HG03025 (cell line): Measurements from ENCODE around the gene TXNRD1.
"Not testable (repeated sequence)": the region's sequence is repeated elsewhere in the genome, so short reads cannot be mapped to it uniquely, and the experiment has no call there.

Experiments
- ATAC-seq: cut with Tn5 transposase; IDR thresholded peaks from one replicate; pipeline ENCODE4 v1.9.1; 2021; ENCODE audit warnings: mild to moderate bottlenecking, moderate library complexity; ENCODE audit not compliant: unreplicated experiment, low FRiP score

Gene TXNRD1

DNA sequence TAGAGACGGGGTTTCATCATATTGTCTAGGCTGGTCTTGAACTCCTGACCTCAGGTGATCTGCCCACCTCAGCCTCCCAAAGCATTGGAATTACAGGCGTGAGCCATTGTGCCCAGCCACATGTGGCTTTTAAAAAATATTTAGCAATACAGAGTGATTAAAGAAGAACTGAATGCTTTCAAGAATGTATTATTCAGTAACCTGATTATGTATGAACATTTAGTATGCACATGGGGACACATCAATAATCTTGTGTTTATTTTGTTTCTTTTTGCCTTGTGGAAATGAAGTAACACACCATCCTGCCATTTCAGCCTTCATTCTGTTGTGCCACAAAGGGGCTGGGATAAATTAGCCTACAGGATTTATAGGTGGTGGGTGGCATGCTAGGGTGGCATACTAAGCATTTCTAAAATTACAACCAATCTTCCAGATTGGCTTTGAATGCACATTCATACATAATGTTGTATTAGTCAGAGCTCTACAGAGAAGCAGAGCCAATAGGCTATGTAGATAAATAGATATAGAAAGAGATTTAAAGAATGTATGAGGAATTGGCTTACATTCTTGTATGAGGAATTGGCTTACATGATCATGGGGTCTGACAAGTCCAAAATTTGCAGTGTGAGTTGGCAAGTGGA, 25.5 kb upstream of the TXNRD1 start:
- no peak for ATAC-seq

DNA sequence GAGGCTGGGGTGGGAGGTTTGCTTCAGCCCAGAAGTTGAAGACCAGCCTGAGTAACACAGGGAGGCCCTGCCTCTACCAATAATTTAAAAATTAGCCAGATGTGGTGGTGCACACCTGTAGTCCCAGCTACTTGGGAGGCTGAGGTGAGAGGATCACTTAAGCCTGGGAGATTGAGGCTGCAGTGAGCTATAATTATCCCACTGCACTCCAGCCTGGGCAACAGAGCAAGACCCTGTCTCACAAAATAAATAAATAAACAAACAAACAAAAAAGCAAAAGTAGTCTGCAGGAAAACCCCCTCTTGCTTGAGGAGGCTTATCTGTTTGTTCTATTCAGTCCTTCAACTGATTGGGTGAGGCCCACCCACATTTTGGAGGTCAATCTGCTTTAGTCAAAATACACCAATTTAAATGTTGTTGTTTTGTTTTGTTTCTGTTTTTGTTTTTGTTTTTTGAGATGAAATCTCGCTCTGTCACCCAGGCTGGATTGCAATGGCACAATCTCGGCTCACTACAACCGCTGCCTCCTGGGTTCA, 24.9 kb upstream of the TXNRD1 start:
- no peak for ATAC-seq

DNA sequence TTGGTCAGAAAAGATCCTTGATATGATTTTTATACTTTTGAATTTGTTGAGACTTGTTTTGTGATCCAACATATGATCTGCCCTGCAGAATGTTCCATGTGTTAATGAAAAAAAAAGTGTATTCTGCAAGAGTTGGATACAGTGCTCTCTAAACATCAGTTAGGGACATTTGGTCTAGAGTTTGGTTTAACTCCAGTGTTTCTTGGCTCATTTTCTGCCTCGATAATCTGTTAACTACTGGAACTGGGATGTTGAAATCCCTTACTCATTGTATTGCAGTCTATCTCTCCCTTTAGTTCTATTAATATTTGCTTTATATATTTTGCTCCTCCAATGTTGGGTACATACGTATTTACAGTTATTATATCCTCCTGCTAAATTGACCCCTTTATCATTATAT, 18.3 kb upstream of the TXNRD1 start:
- ATAC-seq, result no peak

DNA sequence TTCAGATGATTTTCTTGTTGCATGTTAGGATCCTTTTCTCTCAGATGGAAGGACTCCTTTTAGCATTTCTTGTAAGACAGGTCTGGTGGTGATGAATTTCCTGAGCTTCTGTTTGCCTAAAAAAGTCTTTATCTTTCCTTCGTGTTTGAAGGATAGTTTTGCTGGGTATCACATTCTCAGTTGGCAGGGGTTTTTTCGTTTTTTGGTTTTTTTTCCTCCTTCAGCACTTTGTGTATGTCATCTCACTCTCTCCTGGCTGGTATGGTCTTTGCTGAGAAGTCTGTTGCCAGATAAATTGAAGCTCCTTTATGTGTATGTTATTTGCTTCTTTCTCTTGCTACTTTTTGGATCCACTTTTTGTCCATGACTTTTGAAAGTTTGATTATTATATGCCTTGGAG, 15.6 kb upstream of the TXNRD1 start:
- no peak for ATAC-seq

DNA sequence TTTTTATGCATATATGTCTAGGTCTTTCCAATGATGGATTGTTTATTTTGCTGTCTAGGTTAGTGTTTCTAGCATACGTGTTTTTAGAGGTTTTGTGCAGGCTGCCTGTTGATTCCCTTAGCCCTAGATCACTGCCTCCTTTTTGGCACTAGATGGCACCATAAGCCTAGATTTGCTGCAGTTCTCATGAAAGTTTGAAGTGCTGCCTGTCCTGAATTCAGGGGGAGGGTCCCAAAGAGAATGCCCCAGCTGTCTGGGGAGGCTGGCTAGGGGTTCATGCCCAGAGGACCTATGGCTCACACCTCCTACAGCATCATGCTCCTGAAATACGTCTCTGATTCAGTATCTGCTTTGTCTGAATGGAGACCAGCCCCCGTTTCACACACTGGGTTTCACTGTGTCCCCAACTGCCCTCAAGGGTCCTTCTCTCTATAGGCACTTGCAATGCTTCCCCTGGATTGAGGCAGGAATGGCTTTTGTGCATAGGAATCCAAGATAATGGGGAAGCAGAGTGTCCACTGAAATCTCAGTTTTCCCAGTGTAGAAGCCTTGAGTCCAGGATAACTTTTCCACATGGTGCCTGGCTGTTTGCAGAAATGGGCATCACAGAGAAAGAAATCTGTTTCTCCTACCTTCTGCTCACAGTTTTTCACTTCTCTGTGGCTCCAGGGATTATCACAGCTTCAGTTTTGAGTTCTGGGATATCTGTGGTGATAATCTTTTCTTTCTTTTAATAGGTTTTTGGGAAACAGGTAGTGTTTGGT, 14.2 kb upstream of the TXNRD1 start:
- ATAC-seq, result no peak

DNA sequence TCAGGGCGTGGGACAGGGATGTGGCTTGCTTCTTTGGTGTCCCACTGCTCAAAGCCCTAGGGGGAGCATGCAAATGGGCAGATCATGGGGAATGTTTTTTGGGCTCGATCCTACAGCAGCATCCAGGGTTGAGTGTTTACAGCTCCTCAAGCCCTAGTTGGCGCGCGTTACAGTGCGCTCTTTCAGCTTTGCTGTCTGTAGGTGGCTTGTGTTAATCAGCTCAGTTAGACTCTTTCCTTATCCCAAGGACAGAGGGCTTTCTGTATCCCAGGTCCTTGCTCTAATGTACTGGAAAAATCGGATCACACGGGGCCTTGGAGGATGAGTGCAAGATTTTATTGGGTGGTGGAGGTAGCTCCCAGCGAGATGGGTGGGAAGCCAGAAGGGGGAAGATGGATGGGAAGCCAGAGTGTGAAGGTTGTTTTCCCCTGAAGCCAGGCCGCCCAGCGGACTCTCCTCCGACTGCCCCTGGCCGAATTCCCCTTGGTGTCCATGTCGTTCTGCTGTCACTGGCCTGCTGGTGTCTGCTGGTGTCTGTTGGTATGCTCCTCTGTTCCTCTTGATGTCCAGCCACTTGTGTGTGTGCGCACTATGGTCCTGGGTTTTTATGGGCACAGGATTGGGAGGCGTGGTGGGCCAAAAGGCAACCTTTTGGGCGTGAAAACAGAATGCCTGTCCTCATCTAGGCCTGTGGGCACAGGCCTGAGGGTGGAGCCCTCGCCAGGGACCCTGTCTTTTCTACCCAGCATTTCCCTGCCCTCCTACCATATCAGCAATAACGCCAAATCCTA, 10.7 kb upstream of the TXNRD1 start:
- no peak for ATAC-seq

DNA sequence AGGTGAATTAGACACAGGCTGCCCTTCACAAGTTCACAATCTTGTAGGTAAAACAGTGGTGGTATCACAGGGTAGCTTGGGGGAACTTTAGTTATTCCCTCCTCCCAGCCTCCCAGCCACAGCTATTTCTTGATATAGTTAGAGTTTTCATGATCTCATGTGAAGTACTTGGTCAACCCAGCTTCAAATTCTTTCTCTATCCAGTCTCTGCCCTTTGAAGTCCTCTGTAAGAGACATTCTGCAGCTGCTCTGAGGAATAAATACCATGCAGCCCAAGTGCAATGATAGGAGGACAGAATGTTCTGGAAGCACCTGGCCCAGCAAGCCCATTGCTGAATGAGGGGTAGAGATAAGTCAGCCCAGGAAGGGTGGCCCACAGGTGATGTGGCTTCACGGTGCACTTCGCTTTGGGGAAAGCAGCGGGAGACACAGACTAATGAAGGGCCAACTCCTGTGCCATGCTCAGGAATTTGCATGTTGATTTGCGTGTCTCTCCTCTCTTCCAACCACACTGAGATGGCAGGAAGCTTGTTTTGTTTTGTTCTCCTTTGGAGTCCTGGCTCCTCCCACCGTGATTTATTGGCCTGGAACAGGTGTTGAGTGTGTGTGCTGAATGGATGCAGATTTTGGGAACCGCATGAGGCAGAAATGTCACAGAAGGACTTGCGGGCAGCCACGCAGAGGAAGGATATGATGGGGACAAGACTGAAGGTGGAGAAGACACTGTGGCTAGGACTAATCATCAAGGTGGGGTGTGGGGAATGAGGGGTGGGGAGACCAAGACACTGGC, 8.0 kb upstream of the TXNRD1 start:
- ATAC-seq, result no peak

DNA sequence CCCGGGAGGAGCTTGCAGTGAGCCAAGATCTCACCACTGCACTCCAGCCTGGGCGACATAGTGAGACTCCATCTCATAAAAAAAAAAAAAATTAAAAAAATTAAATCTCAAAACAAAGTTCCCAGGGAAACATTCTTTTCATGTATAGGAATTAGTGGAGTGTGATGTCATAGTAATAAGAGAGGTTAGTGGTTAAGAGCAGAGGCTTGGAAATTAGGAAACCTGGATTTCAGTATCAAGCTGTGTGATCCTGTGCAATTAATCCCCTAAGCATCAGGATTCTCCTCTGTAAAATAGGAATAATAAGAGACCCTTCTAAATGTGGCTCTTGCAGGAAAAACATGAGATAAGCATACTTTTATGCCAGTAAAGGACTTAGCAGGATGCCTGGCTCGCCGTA, 3.1 kb upstream of the TXNRD1 start:
- no peak for ATAC-seq

DNA sequence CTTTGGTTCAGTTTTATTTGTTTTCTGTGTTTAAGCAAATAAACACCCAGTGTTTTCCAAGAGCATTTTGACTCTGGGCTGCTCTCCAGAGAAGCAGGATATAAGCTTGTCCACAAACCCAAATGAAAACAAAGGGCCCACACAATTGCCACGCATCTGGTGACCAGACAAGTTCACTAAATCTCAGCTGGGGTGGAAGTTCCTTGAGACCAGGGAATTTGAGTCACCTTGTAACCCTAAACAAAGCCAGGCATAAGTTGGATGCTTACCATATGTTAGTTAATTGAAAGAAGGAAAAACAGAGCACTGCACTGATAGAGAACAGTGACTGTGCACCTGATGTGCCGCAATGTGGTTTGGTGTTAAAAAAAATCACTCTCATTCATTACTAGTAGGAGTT, 1.6 kb upstream of the TXNRD1 start:
- ATAC-seq, result no peak

DNA sequence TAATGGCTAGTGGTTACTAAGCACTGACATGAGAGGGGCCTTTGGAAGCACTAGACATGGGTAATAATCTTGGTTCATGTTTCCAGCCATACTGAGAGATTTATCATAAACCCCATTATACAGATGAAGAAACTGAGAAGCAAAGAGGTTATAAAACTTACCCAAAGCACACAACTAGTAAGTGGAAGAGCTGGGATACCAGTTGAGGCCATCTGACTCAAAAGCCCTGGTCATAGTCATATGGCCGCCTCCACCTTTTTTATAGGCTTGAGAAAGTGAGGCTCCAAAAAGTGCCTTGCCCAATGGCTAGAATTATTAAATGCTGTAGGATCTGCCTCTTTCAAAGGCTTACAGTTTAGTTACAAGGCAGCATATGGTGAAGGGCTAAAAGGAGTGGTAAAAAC, 944 bp downstream of the TXNRD1 start:
- ATAC-seq, result no peak

DNA sequence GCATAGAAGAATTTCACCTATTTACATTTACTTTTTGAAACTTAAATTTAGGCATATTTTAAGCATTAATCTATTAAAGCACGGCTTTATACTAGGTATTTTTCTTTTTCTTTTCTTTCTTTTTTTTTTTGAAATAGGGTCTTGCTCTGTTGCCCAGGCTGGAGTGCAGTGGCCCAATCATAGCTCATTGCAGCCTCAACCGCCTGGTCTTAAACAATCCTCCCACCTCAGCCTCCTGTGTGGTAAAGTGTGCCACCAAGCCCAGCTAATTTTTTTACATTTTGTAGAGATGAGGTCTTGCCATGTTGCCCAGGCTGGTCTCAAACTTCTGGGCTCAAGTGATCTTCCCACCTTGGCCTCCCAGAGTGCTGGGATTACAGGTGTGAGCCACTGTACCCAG, 2.9 kb downstream of the TXNRD1 start:
- not testable (repeated sequence) for ATAC-seq

DNA sequence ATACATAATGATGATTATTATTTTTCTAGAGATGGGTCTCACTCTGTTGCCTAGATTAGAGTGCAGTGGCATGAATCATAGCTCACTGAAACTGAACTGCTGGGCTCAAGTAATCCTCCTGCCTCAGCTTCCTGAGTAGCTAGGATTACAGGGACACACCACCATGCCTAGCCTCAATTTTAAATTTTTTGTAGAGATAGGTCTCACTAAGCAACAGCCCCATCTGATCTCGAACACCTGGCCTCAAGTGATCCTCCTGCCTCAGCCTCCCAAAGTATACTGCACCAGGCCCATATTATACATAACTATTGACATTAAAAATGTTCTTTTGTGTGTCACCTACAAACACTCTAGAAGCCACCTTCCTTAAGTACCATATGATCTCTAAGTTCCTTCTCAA, 3.4 kb downstream of the TXNRD1 start:
- no peak for ATAC-seq

DNA sequence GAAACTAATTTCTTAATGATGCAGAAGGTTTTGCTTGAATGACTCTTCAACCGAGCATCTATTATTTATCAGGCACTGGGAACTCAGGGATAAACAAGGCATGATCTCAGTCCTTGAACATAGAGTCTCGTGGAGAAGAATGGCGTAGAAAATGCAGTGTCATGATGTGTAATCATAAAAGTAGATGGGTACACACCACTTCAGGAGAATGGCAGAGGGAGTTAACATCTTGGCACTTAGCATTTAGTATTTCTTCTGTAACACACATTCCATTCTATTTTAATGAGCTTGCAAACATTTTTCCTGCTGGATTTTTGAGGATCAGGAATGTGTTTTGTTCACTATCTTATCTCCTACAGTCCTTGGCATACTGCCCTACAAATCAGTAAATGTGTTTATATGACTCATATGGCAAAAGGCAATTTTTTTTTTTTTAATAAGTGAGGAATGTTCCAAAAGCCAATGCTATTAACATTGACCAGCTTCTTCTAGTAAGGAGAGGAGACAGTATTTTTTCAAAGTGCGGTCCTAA, 3.8 kb downstream of the TXNRD1 start:
- no peak for ATAC-seq

DNA sequence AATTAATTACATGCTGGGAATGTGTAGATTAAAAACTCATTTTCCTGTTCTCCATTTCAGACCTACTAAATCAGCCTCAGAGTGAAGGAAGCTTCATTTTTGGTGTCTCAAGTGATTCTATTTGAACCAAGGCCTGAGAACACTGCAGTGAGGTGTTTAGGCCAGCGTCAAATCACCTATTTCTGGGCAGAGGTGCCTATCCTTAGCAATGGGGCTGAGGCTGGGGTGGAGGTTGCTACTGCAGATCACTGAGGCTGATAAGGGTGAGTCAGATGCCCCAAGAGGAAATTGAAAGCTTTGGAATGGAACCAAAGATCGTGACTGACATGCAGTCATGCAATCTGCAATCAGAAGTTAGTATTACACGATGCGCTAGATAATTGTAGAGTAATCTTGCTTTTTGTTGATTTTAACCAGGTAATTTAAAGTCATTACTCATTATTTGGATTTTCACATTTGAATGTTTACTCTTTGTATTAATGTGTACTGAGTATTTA, 4.4 kb downstream of the TXNRD1 start:
- ATAC-seq, result no peak

DNA sequence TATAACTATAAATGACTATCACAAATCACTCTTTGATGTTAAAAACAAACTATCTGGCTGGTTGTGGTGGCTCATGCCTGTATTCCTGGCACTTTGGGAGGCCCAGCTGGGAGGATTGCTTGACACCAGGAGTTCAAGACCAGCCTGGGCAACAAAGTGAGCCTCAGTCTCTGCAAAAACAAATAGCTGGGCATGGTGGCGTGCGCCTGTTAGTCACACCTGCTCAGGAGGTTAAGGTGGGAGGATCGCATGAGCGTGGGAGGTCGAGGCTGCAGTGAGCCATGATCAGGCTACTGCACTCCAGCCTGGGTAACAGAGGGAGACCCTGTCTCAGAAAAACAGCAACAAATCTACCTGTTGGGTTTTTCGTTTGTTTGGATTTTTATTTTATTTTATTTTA, 5.4 kb downstream of the TXNRD1 start:
- no peak for ATAC-seq

DNA sequence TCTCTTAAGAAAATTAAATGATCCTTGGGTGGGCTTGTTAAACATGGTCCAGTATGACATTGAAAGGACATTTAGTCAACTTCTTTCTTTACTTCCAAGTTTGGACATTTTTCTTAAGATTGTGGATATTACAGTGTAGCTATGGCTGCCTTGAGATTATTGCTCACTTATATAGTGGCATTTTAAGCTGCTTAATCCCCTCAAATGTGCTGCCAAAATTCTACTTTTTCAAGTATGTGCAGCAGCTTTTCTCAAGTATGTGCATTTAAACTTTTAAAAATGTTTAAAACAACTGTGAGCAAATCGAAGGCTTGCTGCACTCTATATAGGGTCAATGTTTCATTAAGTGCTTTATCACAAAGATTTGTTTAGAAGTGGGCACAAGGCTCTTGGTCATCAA, 7.4 kb downstream of the TXNRD1 start:
- ATAC-seq, result no peak

DNA sequence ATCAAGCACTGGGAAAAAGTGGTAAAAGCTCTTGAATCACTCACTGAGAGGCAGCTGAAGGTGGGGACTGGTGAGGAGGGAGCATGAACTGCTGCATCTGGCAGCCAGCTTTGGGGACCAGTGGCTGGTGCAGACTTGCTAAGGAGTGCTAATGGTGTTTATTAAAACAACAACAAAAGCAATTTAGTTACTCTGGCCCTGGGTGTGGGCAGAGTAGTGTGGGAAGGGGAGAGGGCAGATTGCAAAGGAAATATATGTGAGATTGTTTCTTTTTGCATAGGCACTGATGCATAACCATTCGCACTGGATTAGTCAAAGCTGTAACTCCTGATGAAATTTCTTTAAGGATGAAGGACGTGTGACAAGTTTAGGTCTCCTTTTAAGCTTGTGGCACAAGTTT, 8.1 kb downstream of the TXNRD1 start:
- no peak for ATAC-seq

DNA sequence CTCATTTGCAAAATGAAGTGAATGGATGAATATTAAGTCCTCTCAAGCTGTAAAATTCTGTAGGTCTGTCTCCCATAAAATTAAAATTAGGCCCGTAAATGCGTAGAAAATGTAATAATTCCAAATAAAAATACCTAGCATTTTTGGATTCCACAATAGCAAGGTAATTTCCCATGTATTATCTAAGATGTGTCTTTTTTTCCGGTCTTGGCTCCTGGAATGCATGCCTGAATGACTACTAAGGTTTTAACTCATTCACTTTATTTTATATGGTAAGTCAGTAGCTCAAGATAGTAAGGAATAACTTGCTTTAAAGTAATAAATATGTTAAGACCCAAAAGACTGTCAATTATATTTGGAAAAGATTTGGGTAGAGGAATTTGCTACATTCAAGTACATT, 11.1 kb downstream of the TXNRD1 start:
- ATAC-seq, result no peak

DNA sequence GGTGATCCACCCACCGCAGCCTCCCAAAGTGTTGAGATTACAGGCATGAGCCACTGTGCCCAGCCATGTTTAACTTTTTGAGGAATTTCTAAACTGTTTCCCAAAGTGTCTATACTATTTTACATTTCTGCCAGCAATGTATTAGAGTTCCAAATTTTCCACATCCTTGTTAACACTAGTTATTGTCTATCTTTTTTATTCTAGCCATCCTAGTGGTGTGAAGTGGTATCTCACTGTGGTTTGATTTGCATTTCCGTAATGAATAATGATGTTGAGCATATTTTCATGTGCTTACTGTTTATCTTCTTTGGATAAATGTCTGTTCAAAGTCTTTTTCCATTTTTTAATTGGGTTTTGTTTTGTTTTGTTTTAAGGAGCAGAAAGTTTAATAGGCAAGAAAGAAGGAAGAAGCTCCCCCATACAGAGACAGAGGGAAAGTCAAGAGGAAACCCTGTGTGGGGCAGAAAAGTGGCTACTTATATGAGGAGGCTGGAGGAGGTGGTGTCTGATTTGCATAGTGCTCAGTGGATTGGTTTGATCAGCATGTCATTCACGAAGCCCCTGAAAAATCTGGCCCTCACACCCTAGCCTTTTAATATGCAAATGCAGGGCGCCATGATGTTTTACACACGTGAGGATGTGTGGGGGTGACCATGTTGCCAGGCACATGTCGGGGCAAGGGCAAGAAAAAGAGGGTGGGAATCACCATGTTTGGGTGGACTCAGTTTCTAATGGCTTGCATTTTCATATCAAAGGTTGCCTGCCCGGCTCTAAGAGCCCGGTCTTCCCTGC, 14.9 kb downstream of the TXNRD1 start:
- ATAC-seq, result no peak
